Measurements from ENCODE around the gene CASKIN2.
A peak's percentile ranks its signal among the peaks of the same experiment; 100 is the strongest.

- TF ChIP-seq EZH2phosphoT487 (IDR thresholded peaks at IDR 0.05; ENCODE audit: borderline replicate concordance, low read depth, low read length) (no peak), CTCF (conservative IDR thresholded peaks at IDR 0.05; ENCODE audit: low read length) (peak; percentile 55; the same call in 1 of the 2 replicates)
These were observed 27.8 kb downstream of the CASKIN2 start for GRCh38 chr17:75487351-75488070.

Data from OCI-LY7 (cell line).